WTC11 (cell line): ENCODE data around the gene COL25A1. TPM values are rescaled to one million over a fixed set of nuclear protein-coding genes. Genes with fewer than 3 reads are reported as not detected.

Experiments used
- ATAC-seq: fragments of 200-7000 bp; cut with Tn5 transposase; 2 replicates; pipeline ENCODE4 v1.10.0; 2021; ENCODE audit warnings: mild to moderate bottlenecking, moderate library complexity
- CTCF ChIA-PET: fragments of 300-600 bp; sonication (Branson Sonifier 250); formaldehyde crosslinking; loops from one replicate; lab custom pipeline; 2021; ENCODE audit warnings: antibody characterized with exemption; lab: Charles Lee
- POLR2A ChIA-PET: fragments of 350-600 bp; sonication (Branson Sonifier 250); formaldehyde crosslinking; loops from one replicate; lab custom pipeline; 2021; ENCODE audit warnings: antibody characterized with exemption; lab: Charles Lee
- DNase-seq: peaks from one replicate; pipeline ENCODE4 v3.0.0; 2021; ENCODE audit warnings: low spot score
- H3K27ac Mint-ChIP-seq: 2 replicates; pipeline ENCODE4 v1.8.0; 2021; ENCODE audit warnings: mixed read lengths
- H3K27me3 Mint-ChIP-seq: 2 replicates; pipeline ENCODE4 v1.8.0; 2021; ENCODE audit warnings: low read depth, mild to moderate bottlenecking, moderate library complexity, mixed read lengths
- H3K36me3 Mint-ChIP-seq: 2 replicates; pipeline ENCODE4 v1.8.0; 2021; ENCODE audit warnings: mixed read lengths
- H3K4me1 Mint-ChIP-seq: 2 replicates; pipeline ENCODE4 v1.8.0; 2022; ENCODE audit warnings: mixed read lengths
- H3K4me3 Mint-ChIP-seq: 2 replicates; pipeline ENCODE4 v1.8.0; 2021; ENCODE audit warnings: mild to moderate bottlenecking, moderate library complexity, mixed read lengths
- H3K9me3 Mint-ChIP-seq: 2 replicates; pipeline ENCODE4 v1.8.0; 2021; ENCODE audit warnings: mixed read lengths
- ATF6 ChIP-seq: sonication (generic); formaldehyde crosslinking; IDR thresholded peaks from 2 replicates; pipeline ENCODE4 v1.8.1; 2023; ENCODE audit warnings: mild to moderate bottlenecking, missing genetic modification reagents
- FOXJ3 ChIP-seq: sonication (generic); formaldehyde crosslinking; IDR thresholded peaks from 2 replicates; pipeline ENCODE4 v1.9.0; 2021; ENCODE audit warnings: missing genetic modification reagents, mild to moderate bottlenecking, borderline replicate concordance
- FOXK1 ChIP-seq: sonication (generic); formaldehyde crosslinking; IDR thresholded peaks from 2 replicates; pipeline ENCODE4 v1.8.0; 2022; ENCODE audit warnings: mild to moderate bottlenecking, moderate library complexity, missing genetic modification reagents
- GABPB1 ChIP-seq: sonication (generic); formaldehyde crosslinking; IDR thresholded peaks from 2 replicates; pipeline ENCODE4 v1.8.1; 2023; ENCODE audit warnings: mild to moderate bottlenecking, missing genetic modification reagents
- GRHL2 ChIP-seq: fragments of 250-450 bp; sonication (Bioruptor Pico); IDR thresholded peaks from 2 replicates; pipeline ENCODE4 v1.8.0; 2022; ENCODE audit warnings: mild to moderate bottlenecking, moderate library complexity; ENCODE audit not compliant: insufficient replicate concordance, severe bottlenecking
- GTF2I ChIP-seq: fragments of 250-450 bp; sonication (Bioruptor Pico); conservative IDR thresholded peaks from 2 replicates; pipeline ENCODE4 v1.4.0; 2021; ENCODE audit warnings: mild to moderate bottlenecking
- IRF2 ChIP-seq: sonication (generic); formaldehyde crosslinking; IDR thresholded peaks from 2 replicates; pipeline ENCODE4 v1.8.0; 2022; ENCODE audit warnings: low read depth, missing genetic modification reagents, borderline replicate concordance
- JUN ChIP-seq: sonication (generic); formaldehyde crosslinking; IDR thresholded peaks from 2 replicates; pipeline ENCODE4 v1.8.0; 2023; ENCODE audit warnings: mild to moderate bottlenecking, missing genetic modification reagents
- NFATC4 ChIP-seq: fragments of 250-450 bp; sonication (Bioruptor Pico); IDR thresholded peaks from 2 replicates; pipeline ENCODE4 v1.9.0; 2021; ENCODE audit warnings: mild to moderate bottlenecking
- NR2C2 ChIP-seq: sonication (generic); formaldehyde crosslinking; IDR thresholded peaks from 2 replicates; pipeline ENCODE4 v1.8.0; 2022; ENCODE audit warnings: mild to moderate bottlenecking, missing genetic modification reagents
- NR3C1 ChIP-seq: sonication (generic); formaldehyde crosslinking; conservative IDR thresholded peaks from 2 replicates; pipeline ENCODE4 v1.8.1; 2023; ENCODE audit warnings: low read depth, mild to moderate bottlenecking, missing genetic modification reagents
- PREB ChIP-seq: sonication (generic); formaldehyde crosslinking; IDR thresholded peaks from 2 replicates; pipeline ENCODE4 v1.8.1; 2022; ENCODE audit warnings: mild to moderate bottlenecking, missing genetic modification reagents, moderate library complexity, borderline replicate concordance
- RORB ChIP-seq: fragments of 250-450 bp; sonication (Bioruptor Pico); IDR thresholded peaks from 2 replicates; pipeline ENCODE4 v1.9.0; 2021; ENCODE audit warnings: mild to moderate bottlenecking
- SMAD3 ChIP-seq: sonication (generic); formaldehyde crosslinking; IDR thresholded peaks from 2 replicates; pipeline ENCODE4 v1.8.0; 2022; ENCODE audit warnings: missing genetic modification reagents, mild to moderate bottlenecking, borderline replicate concordance
- TEAD4 ChIP-seq: sonication (generic); formaldehyde crosslinking; IDR thresholded peaks from 2 replicates; pipeline ENCODE4 v1.8.0; 2022; ENCODE audit warnings: mild to moderate bottlenecking, missing genetic modification reagents
- TP53 ChIP-seq: sonication (generic); formaldehyde crosslinking; IDR thresholded peaks from 2 replicates; pipeline ENCODE4 v1.8.1; 2023; ENCODE audit warnings: mild to moderate bottlenecking, missing genetic modification reagents
- ZMAT4 ChIP-seq: fragments of 250-450 bp; sonication (Bioruptor Pico); IDR thresholded peaks from 2 replicates; pipeline ENCODE4 v1.9.0; 2021; ENCODE audit warnings: mild to moderate bottlenecking
- ZNF232 ChIP-seq: sonication (generic); formaldehyde crosslinking; IDR thresholded peaks from 2 replicates; pipeline ENCODE4 v1.8.0; 2022; ENCODE audit warnings: mild to moderate bottlenecking, missing genetic modification reagents
- ZNF281 ChIP-seq: sonication (generic); formaldehyde crosslinking; IDR thresholded peaks from 2 replicates; pipeline ENCODE4 v1.8.0; 2023; ENCODE audit warnings: mild to moderate bottlenecking, missing genetic modification reagents
- ZNF423 ChIP-seq: fragments of 250-450 bp; sonication (Bioruptor Pico); IDR thresholded peaks from 2 replicates; pipeline ENCODE4 v2.1.2; 2022; ENCODE audit warnings: mild to moderate bottlenecking, moderate library complexity
- ZNF671 ChIP-seq: fragments of 250-450 bp; sonication (Bioruptor Pico); IDR thresholded peaks from 2 replicates; pipeline ENCODE4 v1.8.0; 2021; ENCODE audit warnings: mild to moderate bottlenecking
- total RNA-seq: library from RNA; stranded (reverse); gene quantifications from 3 replicates; pipeline ENCODE4 v1.2.3, GENCODE V29; 2021
- TF ChIP-seq, protein P1 (sequence below): fragments of 250-450 bp; sonication (Bioruptor Pico); IDR thresholded peaks from 2 replicates; pipeline ENCODE4 v2.1.2; 2022; ENCODE audit warnings: mild to moderate bottlenecking, moderate library complexity
- TF ChIP-seq, protein P2 (sequence below): fragments of 250-450 bp; sonication (Bioruptor Pico); IDR thresholded peaks from 2 replicates; pipeline ENCODE4 v1.9.0; 2021; ENCODE audit warnings: moderate library complexity, mild to moderate bottlenecking, inconsistent platforms, borderline replicate concordance

Gene COL25A1
- total RNA-seq, 1 experiment from 2014 or later: 6.6 TPM

- ATAC-seq (no peak), DNase-seq (no peak)
- H3K9me3 Mint-ChIP-seq: no peaks in the 10 kb centered on the region
- no peak overlapping the region for H3K4me3 Mint-ChIP-seq
- no peaks in the 10 kb centered on the region for H3K27me3 Mint-ChIP-seq
- no peaks in the 10 kb centered on the region for H3K36me3 Mint-ChIP-seq
- H3K27ac Mint-ChIP-seq: no peak overlapping the region
- ChIA-PET CTCF (no interaction called here), POLR2A (no interaction called here)
- peaks cover 11% of the 10 kb centered on the region; the same call in 1 of the 2 replicates for H3K4me1 Mint-ChIP-seq
- TF ChIP-seq TP53 (CRISPR knock-in tag) (no peak), NR3C1 (no peak), JUN (CRISPR knock-in tag) (no peak), ZNF423 (CRISPR knock-in tag) (no peak), ZMAT4 (CRISPR knock-in tag) (no peak), ZNF232 (CRISPR knock-in tag) (no peak), NR2C2 (CRISPR knock-in tag) (no peak)
- TF ChIP-seq, protein P1, sequence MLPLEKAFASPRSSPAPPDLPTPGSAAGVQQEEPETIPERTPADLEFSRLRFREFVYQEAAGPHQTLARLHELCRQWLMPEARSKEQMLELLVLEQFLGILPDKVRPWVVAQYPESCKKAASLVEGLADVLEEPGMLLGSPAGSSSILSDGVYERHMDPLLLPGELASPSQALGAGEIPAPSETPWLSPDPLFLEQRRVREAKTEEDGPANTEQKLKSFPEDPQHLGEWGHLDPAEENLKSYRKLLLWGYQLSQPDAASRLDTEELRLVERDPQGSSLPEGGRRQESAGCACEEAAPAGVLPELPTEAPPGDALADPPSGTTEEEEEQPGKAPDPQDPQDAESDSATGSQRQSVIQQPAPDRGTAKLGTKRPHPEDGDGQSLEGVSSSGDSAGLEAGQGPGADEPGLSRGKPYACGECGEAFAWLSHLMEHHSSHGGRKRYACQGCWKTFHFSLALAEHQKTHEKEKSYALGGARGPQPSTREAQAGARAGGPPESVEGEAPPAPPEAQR: no peak
These were observed 25.9 kb downstream of the COL25A1 start for GRCh38 chr4:109276482-109277095.

GRCh38 chr4:109275066-109275745, 27.3 kb downstream of the COL25A1 start:
- ChIA-PET CTCF (no interaction called here), POLR2A (no interaction called here)
- TF ChIP-seq PREB (CRISPR knock-in tag) (no peak), NR3C1 (no peak), NFATC4 (CRISPR knock-in tag) (no peak), GABPB1 (CRISPR knock-in tag) (no peak), RORB (no peak), GTF2I (CRISPR knock-in tag) (no peak), IRF2 (CRISPR knock-in tag) (no peak), SMAD3 (no peak), FOXK1 (CRISPR knock-in tag) (no peak), ZNF671 (CRISPR knock-in tag) (no peak)
- TF ChIP-seq, protein P2, sequence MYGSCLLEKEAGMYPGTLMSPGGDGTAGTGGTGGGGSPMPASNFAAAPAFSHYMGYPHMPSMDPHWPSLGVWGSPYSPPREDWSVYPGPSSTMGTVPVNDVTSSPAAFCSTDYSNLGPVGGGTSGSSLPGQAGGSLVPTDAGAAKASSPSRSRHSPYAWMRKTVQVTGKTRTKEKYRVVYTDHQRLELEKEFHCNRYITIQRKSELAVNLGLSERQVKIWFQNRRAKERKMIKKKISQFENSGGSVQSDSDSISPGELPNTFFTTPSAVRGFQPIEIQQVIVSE (CRISPR knock-in tag): no peak
- H3K9me3 Mint-ChIP-seq: no peaks in the 10 kb centered on the region
- H3K4me1 Mint-ChIP-seq: peaks cover 11% of the 10 kb centered on the region; the same call in 1 of the 2 replicates
- no peaks in the 10 kb centered on the region for H3K36me3 Mint-ChIP-seq
- H3K27me3 Mint-ChIP-seq: no peaks in the 10 kb centered on the region
- H3K27ac Mint-ChIP-seq: no peak overlapping the region
- no peak overlapping the region for H3K4me3 Mint-ChIP-seq
- no peak for DNase-seq
- no peak for ATAC-seq

DNA sequence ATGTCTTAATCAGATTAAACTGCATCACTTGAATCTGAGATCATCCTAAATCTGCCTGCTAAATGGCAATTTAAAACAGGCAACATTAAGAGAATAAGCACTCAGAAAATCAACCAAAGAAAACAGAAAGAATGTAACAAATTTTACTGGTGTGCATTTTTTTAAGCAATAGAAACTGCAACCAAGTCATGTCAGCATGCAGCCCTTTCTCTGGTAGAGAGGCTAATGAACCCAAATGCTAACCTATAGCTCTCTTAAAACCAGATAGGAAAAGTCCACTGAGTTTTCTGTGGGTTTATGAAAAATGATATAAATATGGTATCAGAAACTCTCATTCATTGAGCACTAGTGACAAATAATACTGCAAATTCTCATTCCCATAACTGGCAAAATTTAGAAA, 35.6 kb downstream of the COL25A1 start:
- H3K9me3 Mint-ChIP-seq: no peaks in the 10 kb centered on the region
- DNase-seq: no peak
- no peaks in the 10 kb centered on the region for H3K4me1 Mint-ChIP-seq
- H3K27me3 Mint-ChIP-seq: no peaks in the 10 kb centered on the region
- POLR2A ChIA-PET: no interaction called here
- H3K4me3 Mint-ChIP-seq: no peak overlapping the region
- no peak for ATAC-seq
- CTCF ChIA-PET: no interaction called here
- no peak overlapping the region for H3K27ac Mint-ChIP-seq
- H3K36me3 Mint-ChIP-seq: no peaks in the 10 kb centered on the region
- TF ChIP-seq GRHL2 (no peak), GABPB1 (CRISPR knock-in tag) (no peak), FOXJ3 (CRISPR knock-in tag) (no peak), ATF6 (no peak), PREB (CRISPR knock-in tag) (no peak), ZNF232 (CRISPR knock-in tag) (no peak), ZNF281 (no peak), JUN (CRISPR knock-in tag) (no peak), TEAD4 (CRISPR knock-in tag) (no peak)
